Ishikawa (cell line): ENCODE data around the gene OR7A17.

Experiments
- CREB1 ChIP-seq: IDR thresholded peaks from 2 replicates; pipeline ENCODE4 v1.6.1; 2012; ENCODE audit warnings: low read depth
- EP300 ChIP-seq: IDR thresholded peaks from 2 replicates; pipeline ENCODE4 v1.6.1; 2012; ENCODE audit warnings: borderline replicate concordance
- MAX ChIP-seq: IDR thresholded peaks from 2 replicates; pipeline ENCODE4 v1.6.1; 2012
- REST ChIP-seq: IDR thresholded peaks from 2 replicates; pipeline ENCODE4 v1.6.1; 2012; ENCODE audit warnings: low read depth, mild to moderate bottlenecking
- TAF1 ChIP-seq: IDR thresholded peaks from 2 replicates; pipeline ENCODE4 v1.6.1; 2012; ENCODE audit warnings: low read depth, mild to moderate bottlenecking
- TCF12 ChIP-seq: IDR thresholded peaks from 2 replicates; pipeline ENCODE4 v1.6.1; 2012; ENCODE audit warnings: low read depth
- YY1 ChIP-seq: IDR thresholded peaks from 2 replicates; pipeline ENCODE4 v1.6.1; 2012; ENCODE audit warnings: low read depth

GRCh38 chr19:14868497-14868896, 17.4 kb downstream of the OR7A17 start:
- TF ChIP-seq TAF1 (no peak), TCF12 (no peak), REST (no peak), YY1 (no peak), MAX (no peak), CREB1 (no peak), EP300 (no peak)
